Liver (tissue), 9 donors: ENCODE results near the gene AIMP1. TPM values are rescaled to one million over a fixed set of nuclear protein-coding genes. Genes with fewer than 3 reads are reported as not detected.

Experiments used
- DNase-seq: peaks from one replicate; pipeline ENCODE4 v3.0.0-alpha.2; 2017; ENCODE audit warnings: low spot score
- H3K27ac ChIP-seq, 2 donors: one replicate each; pipeline ENCODE4 v1.7.0; 2013; ENCODE audit warnings: inconsistent platforms in 2 of 2, low read length in 2 of 2, control low read depth in 1 of 2, low read depth in 1 of 2, mild to moderate bottlenecking in 1 of 2
- H3K27me3 ChIP-seq, 4 donors: one replicate each; pipeline versions ENCODE4 v1.6.1 to v1.7.0; 2013; ENCODE audit warnings: low read length in 3 of 4, inconsistent platforms in 1 of 4, mild to moderate bottlenecking in 1 of 4, moderate library complexity in 1 of 4; ENCODE audit not compliant: control insufficient read depth in 4 of 4, insufficient read depth in 4 of 4
- H3K36me3 ChIP-seq, 4 donors: one replicate each; pipeline versions ENCODE4 v1.6.1 to v1.7.0; 2013; ENCODE audit warnings: low read length in 3 of 4, mild to moderate bottlenecking in 3 of 4, low read depth in 1 of 4, moderate library complexity in 1 of 4; ENCODE audit not compliant: control insufficient read depth in 4 of 4, insufficient read depth in 3 of 4
- H3K4me1 ChIP-seq, 4 donors: one replicate each; pipeline versions ENCODE4 v1.6.1 to v1.7.0; 2013; ENCODE audit warnings: low read length in 3 of 4, mild to moderate bottlenecking in 3 of 4, moderate library complexity in 1 of 4; ENCODE audit not compliant: control insufficient read depth in 4 of 4, insufficient read depth in 4 of 4
- H3K4me3 ChIP-seq, 3 donors: one replicate each; pipeline versions ENCODE4 v1.6.1 to v1.7.0; 2013; ENCODE audit warnings: low read length in 3 of 3, control low read depth in 1 of 3, low read depth in 1 of 3, mild to moderate bottlenecking in 1 of 3
- H3K9ac ChIP-seq, 2 donors: one replicate each; pipeline ENCODE4 v1.7.0; 2013; ENCODE audit warnings: low read length in 2 of 2, mild to moderate bottlenecking in 2 of 2, moderate library complexity in 2 of 2, control low read depth in 1 of 2, low read depth in 1 of 2
- H3K9me3 ChIP-seq, 4 donors: one replicate each; pipeline versions ENCODE4 v1.6.1 to v1.7.0; 2013; ENCODE audit warnings: low read length in 3 of 4; ENCODE audit not compliant: control insufficient read depth in 4 of 4
- ATF3 ChIP-seq: IDR thresholded peaks from 2 replicates; pipeline ENCODE4 v1.6.1; 2016; ENCODE audit warnings: antibody characterized with exemption
- CTCF ChIP-seq: fragments of 150-350 bp; IDR thresholded peaks from 2 replicates; pipeline ENCODE4 v1.5.1; 2017; ENCODE audit warnings: improper control_type of control experiment, low read depth, low read length; ENCODE audit not compliant: missing input control
- EGR1 ChIP-seq, 2 donors: IDR thresholded peaks; 2 replicates each; pipeline ENCODE4 v1.6.1; 2016 to 2018; ENCODE audit warnings: antibody characterized with exemption in 2 of 2, low read depth in 2 of 2
- FOXA1 ChIP-seq: IDR thresholded peaks from 2 replicates; pipeline ENCODE4 v1.6.1; 2016; ENCODE audit warnings: antibody characterized with exemption
- GABPA ChIP-seq, 2 donors: IDR thresholded peaks in 1 of 2; conservative IDR thresholded peaks in 1 of 2; 2 replicates each; pipeline ENCODE4 v1.6.1; 2016; ENCODE audit warnings: antibody characterized with exemption in 2 of 2, mild to moderate bottlenecking in 1 of 2, moderate library complexity in 1 of 2
- HNF4A ChIP-seq, 2 donors: conservative IDR thresholded peaks; 2 replicates each; pipeline ENCODE4 v1.6.1; 2016; ENCODE audit warnings: antibody characterized with exemption in 2 of 2, mild to moderate bottlenecking in 2 of 2
- HNF4G ChIP-seq: IDR thresholded peaks from 2 replicates; pipeline ENCODE4 v1.6.1; 2016; ENCODE audit warnings: antibody characterized with exemption
- JUND ChIP-seq, 2 donors: IDR thresholded peaks; 2 replicates each; pipeline ENCODE4 v1.6.1; 2016; ENCODE audit warnings: antibody characterized with exemption in 2 of 2
- MAX ChIP-seq: IDR thresholded peaks from 2 replicates; pipeline ENCODE4 v1.6.1; 2016; ENCODE audit warnings: antibody characterized with exemption
- NR2F2 ChIP-seq: IDR thresholded peaks from 2 replicates; pipeline ENCODE4 v1.6.1; 2016; ENCODE audit warnings: antibody characterized with exemption
- RAD21 ChIP-seq, 2 donors: IDR thresholded peaks; 2 replicates each; pipeline ENCODE4 v1.6.1; 2016; ENCODE audit warnings: antibody characterized with exemption in 2 of 2, mild to moderate bottlenecking in 2 of 2
- RXRA ChIP-seq, 2 donors: IDR thresholded peaks; 2 replicates each; pipeline ENCODE4 v1.6.1; 2017 to 2018; ENCODE audit warnings: antibody characterized with exemption in 2 of 2, mild to moderate bottlenecking in 1 of 2
- SP1 ChIP-seq: IDR thresholded peaks from 2 replicates; pipeline ENCODE4 v1.6.1; 2018; ENCODE audit warnings: antibody characterized with exemption, mild to moderate bottlenecking
- YY1 ChIP-seq: IDR thresholded peaks from 2 replicates; pipeline ENCODE4 v1.6.1; 2016; ENCODE audit warnings: antibody characterized with exemption, mild to moderate bottlenecking
- WGBS: extraction: QIAGEN DNeasy Blood & Tissue Kit; methylation state at CpG from one replicate; pipeline ENCODE4 v1.1.7; 2013; 5-methylcytosine and 5-hydroxymethylcytosine counted together
- polyA plus RNA-seq, 2 donors: library from polyadenylated mRNA; stranded (reverse) in 1 of 2; unstranded in 1 of 2; fragments of 200-250 nt in 1 of 2; fragments of >200 nt in 1 of 2; fragmentation: Nextera tagmentation in 1 of 2; extraction: Ambion mirVana in 1 of 2; gene quantifications; one replicate each; pipeline versions ENCODE4 v1.2.1 to v1.2.3, GENCODE V29; 2013 to 2015
- total RNA-seq, 2 donors: library from RNA; depleted of rRNA; stranded (reverse); fragments of >200 nt; gene quantifications; one replicate each; pipeline ENCODE4 v1.2.3, GENCODE V29; 2014
- TF ChIP-seq, protein P1 (sequence below): IDR thresholded peaks from 2 replicates; pipeline ENCODE4 v1.6.1; 2016; ENCODE audit warnings: antibody characterized with exemption, mild to moderate bottlenecking
- TF ChIP-seq, protein P2 (sequence below): IDR thresholded peaks from 2 replicates; pipeline ENCODE4 v1.6.1; 2016; ENCODE audit warnings: antibody characterized with exemption
- donor health status: healthy.
- donor health status: healthy.
- donor health status: healthy.
- donor health status: healthy.
- donor health status: healthy.

AIMP1 gene
- total and polyA plus RNA-seq, 4 donors = 8.6 to 44.6 (median 10.5) TPM

- no peaks in the 10 kb centered on the region for H3K27me3 ChIP-seq
- no peak for DNase-seq
- H3K4me1 ChIP-seq = peaks cover 0 to 1% (median 0%) of the 10 kb centered on the region in 4 donors
- no peak for TF ChIP-seq JUND (IDR thresholded peaks at IDR 0.05)
- TF ChIP-seq SP1 = no peak
- TF ChIP-seq CTCF = no peak
- TF ChIP-seq FOXA1 = no peak
- no peak for TF ChIP-seq HNF4G
- TF ChIP-seq YY1 = no peak
- no peak for TF ChIP-seq RAD21 (IDR thresholded peaks at IDR 0.05)
- TF ChIP-seq EGR1 (IDR thresholded peaks at IDR 0.05; ENCODE audit: low read depth in 2 of 2) = no peak
- TF ChIP-seq ATF3 = no peak
- no peak for TF ChIP-seq GABPA (IDR thresholded peaks at IDR 0.05 in 1 of 2, conservative IDR thresholded peaks at IDR 0.05 in 1 of 2)
- TF ChIP-seq MAX = no peak
- TF ChIP-seq, protein P1, sequence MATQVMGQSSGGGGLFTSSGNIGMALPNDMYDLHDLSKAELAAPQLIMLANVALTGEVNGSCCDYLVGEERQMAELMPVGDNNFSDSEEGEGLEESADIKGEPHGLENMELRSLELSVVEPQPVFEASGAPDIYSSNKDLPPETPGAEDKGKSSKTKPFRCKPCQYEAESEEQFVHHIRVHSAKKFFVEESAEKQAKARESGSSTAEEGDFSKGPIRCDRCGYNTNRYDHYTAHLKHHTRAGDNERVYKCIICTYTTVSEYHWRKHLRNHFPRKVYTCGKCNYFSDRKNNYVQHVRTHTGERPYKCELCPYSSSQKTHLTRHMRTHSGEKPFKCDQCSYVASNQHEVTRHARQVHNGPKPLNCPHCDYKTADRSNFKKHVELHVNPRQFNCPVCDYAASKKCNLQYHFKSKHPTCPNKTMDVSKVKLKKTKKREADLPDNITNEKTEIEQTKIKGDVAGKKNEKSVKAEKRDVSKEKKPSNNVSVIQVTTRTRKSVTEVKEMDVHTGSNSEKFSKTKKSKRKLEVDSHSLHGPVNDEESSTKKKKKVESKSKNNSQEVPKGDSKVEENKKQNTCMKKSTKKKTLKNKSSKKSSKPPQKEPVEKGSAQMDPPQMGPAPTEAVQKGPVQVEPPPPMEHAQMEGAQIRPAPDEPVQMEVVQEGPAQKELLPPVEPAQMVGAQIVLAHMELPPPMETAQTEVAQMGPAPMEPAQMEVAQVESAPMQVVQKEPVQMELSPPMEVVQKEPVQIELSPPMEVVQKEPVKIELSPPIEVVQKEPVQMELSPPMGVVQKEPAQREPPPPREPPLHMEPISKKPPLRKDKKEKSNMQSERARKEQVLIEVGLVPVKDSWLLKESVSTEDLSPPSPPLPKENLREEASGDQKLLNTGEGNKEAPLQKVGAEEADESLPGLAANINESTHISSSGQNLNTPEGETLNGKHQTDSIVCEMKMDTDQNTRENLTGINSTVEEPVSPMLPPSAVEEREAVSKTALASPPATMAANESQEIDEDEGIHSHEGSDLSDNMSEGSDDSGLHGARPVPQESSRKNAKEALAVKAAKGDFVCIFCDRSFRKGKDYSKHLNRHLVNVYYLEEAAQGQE = no peak
- TF ChIP-seq, protein P2, sequence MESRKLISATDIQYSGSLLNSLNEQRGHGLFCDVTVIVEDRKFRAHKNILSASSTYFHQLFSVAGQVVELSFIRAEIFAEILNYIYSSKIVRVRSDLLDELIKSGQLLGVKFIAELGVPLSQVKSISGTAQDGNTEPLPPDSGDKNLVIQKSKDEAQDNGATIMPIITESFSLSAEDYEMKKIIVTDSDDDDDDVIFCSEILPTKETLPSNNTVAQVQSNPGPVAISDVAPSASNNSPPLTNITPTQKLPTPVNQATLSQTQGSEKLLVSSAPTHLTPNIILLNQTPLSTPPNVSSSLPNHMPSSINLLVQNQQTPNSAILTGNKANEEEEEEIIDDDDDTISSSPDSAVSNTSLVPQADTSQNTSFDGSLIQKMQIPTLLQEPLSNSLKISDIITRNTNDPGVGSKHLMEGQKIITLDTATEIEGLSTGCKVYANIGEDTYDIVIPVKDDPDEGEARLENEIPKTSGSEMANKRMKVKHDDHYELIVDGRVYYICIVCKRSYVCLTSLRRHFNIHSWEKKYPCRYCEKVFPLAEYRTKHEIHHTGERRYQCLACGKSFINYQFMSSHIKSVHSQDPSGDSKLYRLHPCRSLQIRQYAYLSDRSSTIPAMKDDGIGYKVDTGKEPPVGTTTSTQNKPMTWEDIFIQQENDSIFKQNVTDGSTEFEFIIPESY = no peak
- no peak for TF ChIP-seq HNF4A (conservative IDR thresholded peaks at IDR 0.05)
- TF ChIP-seq RXRA (IDR thresholded peaks at IDR 0.05) = no peak
- TF ChIP-seq NR2F2 = no peak
- no peak overlapping the region for H3K4me3 ChIP-seq
- H3K27ac ChIP-seq = no peak overlapping the region
- WGBS = 91% methylated on average over 4 of the region's 4 CpGs
- H3K36me3 ChIP-seq = peaks cover 2 to 10% (median 3%) of the 10 kb centered on the region in 4 donors
- H3K9ac ChIP-seq = no peak overlapping the region
- H3K9me3 ChIP-seq = no peaks in the 10 kb centered on the region
These were observed 16.4 kb upstream of the AIMP1 start for GRCh38 chr4:106299977-106300376.
